ENCODE measurements around the gene NMNAT2. TPM values are rescaled to one million over a fixed set of nuclear protein-coding genes. Genes with fewer than 3 reads are reported as not detected.
A peak's percentile ranks its signal among the peaks of the same experiment; 100 is the strongest.

NMNAT2 gene
- total and polyA plus RNA-seq, 2 experiments from 2014 or later = 3.6 to 10.0 TPM

GRCh38 chr1:183277821-183278738 lies 140.1 kb downstream of the NMNAT2 start:
- H3K9me3 Mint-ChIP-seq = no peaks in the 10 kb centered on the region
- H3K9me2 ChIP-seq (ENCODE audit: insufficient read depth) = no peaks in the 10 kb centered on the region
- no peaks in the 10 kb centered on the region for H3K36me3 ChIP-seq (ENCODE audit: insufficient read depth)
- no peaks in the 10 kb centered on the region for H3K79me2 ChIP-seq (replicated peaks; ENCODE audit: insufficient read depth)
- H3K27me3 ChIP-seq (ENCODE audit: insufficient read depth) = no peaks in the 10 kb centered on the region
- no peak overlapping the region for H3K4me2 ChIP-seq
- H4K20me1 ChIP-seq (replicated peaks; ENCODE audit: insufficient read depth) = no peaks in the 10 kb centered on the region
- no peak overlapping the region for H3K4me3 ChIP-seq
- H3K36me3 Mint-ChIP-seq (ENCODE audit: low read depth) = no peaks in the 10 kb centered on the region
- H3K27me3 Mint-ChIP-seq (ENCODE audit: insufficient read depth, low read depth, poor library complexity) = no peaks in the 10 kb centered on the region
- peaks cover 32% of the 10 kb centered on the region for H3K4me1 Mint-ChIP-seq
- ATAC-seq = no peak
- no peak overlapping the region; the same call in 1 of the 2 replicates for H3K27ac Mint-ChIP-seq
- TF ChIP-seq POLR2AphosphoS5 (IDR thresholded peaks at IDR 0.05; ENCODE audit: low read depth) = no peak
- TF ChIP-seq STAT1 (IDR thresholded peaks at IDR 0.05; ENCODE audit: unreplicated experiment) = no peak
- no peak for TF ChIP-seq ZNF331 (CRISPR knock-in tag; IDR thresholded peaks at IDR 0.05; ENCODE audit: low read depth)
- TF ChIP-seq NANOG (IDR thresholded peaks at IDR 0.05; ENCODE audit: borderline replicate concordance) = no peak
- TF ChIP-seq EZH2 (IDR thresholded peaks at IDR 0.05; ENCODE audit: low read depth, unreplicated experiment) = no peak
- no peak for TF ChIP-seq EZH2phosphoT487 (IDR thresholded peaks at IDR 0.05; ENCODE audit: unreplicated experiment)
- TF ChIP-seq CTCF (conservative IDR thresholded peaks at IDR 0.05; ENCODE audit: low read depth in 2 of 2) = no peak
- H3K27ac ChIP-seq (ENCODE audit: low read depth) = peak overlapping the region; percentile 88; the same call in 1 of the 2 replicates
- H2AFZ ChIP-seq = no peak overlapping the region; the same call in 1 of the 2 replicates
- H3K4me1 ChIP-seq (ENCODE audit: insufficient read depth) = peaks cover 18% of the 10 kb centered on the region
- H3F3A ChIP-seq (replicated peaks; ENCODE audit: low read depth) = peaks cover 6% of the 10 kb centered on the region; the same call in 1 of the 2 replicates
- no peak overlapping the region for H3K4me3 Mint-ChIP-seq
- no peak for DNase-seq (ENCODE audit: low spot score)

GRCh38 chr1:183276386-183277080 lies 141.6 kb downstream of the NMNAT2 start:
- no peaks in the 10 kb centered on the region for H4K20me1 ChIP-seq (replicated peaks; ENCODE audit: insufficient read depth)
- H3K4me1 ChIP-seq (ENCODE audit: insufficient read depth) = peaks cover 18% of the 10 kb centered on the region
- no peaks in the 10 kb centered on the region for H3K36me3 Mint-ChIP-seq (ENCODE audit: low read depth)
- DNase-seq (ENCODE audit: low spot score) = no peak
- no peak overlapping the region for H3K27ac ChIP-seq (ENCODE audit: low read depth)
- no peak overlapping the region for H2AFZ ChIP-seq
- H3F3A ChIP-seq (replicated peaks; ENCODE audit: low read depth) = peaks cover 6% of the 10 kb centered on the region; the same call in 1 of the 2 replicates
- no peaks in the 10 kb centered on the region for H3K27me3 Mint-ChIP-seq (ENCODE audit: insufficient read depth, low read depth, poor library complexity)
- TF ChIP-seq POLR2AphosphoS5 (IDR thresholded peaks at IDR 0.05; ENCODE audit: low read depth) (no peak), EZH2 (IDR thresholded peaks at IDR 0.05; ENCODE audit: low read depth, unreplicated experiment) (no peak), EZH2phosphoT487 (IDR thresholded peaks at IDR 0.05; ENCODE audit: unreplicated experiment) (no peak), JUNB (IDR thresholded peaks at IDR 0.05; ENCODE audit: unreplicated experiment) (no peak), CREB1 (CRISPR knock-in tag; IDR thresholded peaks at IDR 0.05; ENCODE audit: low read depth) (no peak), STAT1 (IDR thresholded peaks at IDR 0.05; ENCODE audit: unreplicated experiment) (no peak), REST (IDR thresholded peaks at IDR 0.05; ENCODE audit: unreplicated experiment) (no peak), NANOG (IDR thresholded peaks at IDR 0.05; ENCODE audit: borderline replicate concordance) (no peak)
- H3K79me2 ChIP-seq (replicated peaks; ENCODE audit: insufficient read depth) = no peaks in the 10 kb centered on the region
- no peak overlapping the region for H3K4me3 Mint-ChIP-seq
- no peaks in the 10 kb centered on the region for H3K36me3 ChIP-seq (ENCODE audit: insufficient read depth)
- H3K4me1 Mint-ChIP-seq = peaks cover 26% of the 10 kb centered on the region
- no peak overlapping the region for H3K27ac Mint-ChIP-seq
- no peak for ATAC-seq
- H3K9me2 ChIP-seq (ENCODE audit: insufficient read depth) = no peaks in the 10 kb centered on the region
- no peaks in the 10 kb centered on the region for H3K27me3 ChIP-seq (ENCODE audit: insufficient read depth)
- H3K4me2 ChIP-seq = no peak overlapping the region
- no peak overlapping the region for H3K4me3 ChIP-seq
- no peaks in the 10 kb centered on the region for H3K9me3 Mint-ChIP-seq
